Panc1 (cell line): Measurements from ENCODE around the gene THG1L. TPM values are rescaled to one million over a fixed set of nuclear protein-coding genes. Genes with fewer than 3 reads are reported as not detected.

ENCODE experiments used
- ATAC-seq: fragments of 200-7000 bp; cut with Tn5 transposase; 2 replicates; pipeline ENCODE4 v1.9.1; 2020; ENCODE audit warnings: mild to moderate bottlenecking, moderate library complexity
- BruUV-seq: library from RNA; stranded (reverse); fragments of 400-500 nt; replicated peaks from 2 replicates; lab custom pipeline; 2021; lab: Mats Ljungman, UMichigan
- CTCF ChIA-PET: fragments of 300-600 bp; sonication (Branson Sonifier 250); formaldehyde crosslinking; loops from one replicate; lab custom pipeline; 2022; ENCODE audit warnings: antibody characterized with exemption; lab: Charles Lee
- POLR2A ChIA-PET: fragments of 300-600 bp; sonication (Branson Sonifier 250); formaldehyde crosslinking; loops from one replicate; lab custom pipeline; 2022; ENCODE audit warnings: antibody characterized with exemption; lab: Charles Lee
- DNase-seq: peaks from one replicate; pipeline ENCODE4 v3.0.0-alpha.2; 2010; ENCODE audit warnings: low read depth, low spot score
- H3K27ac ChIP-seq: 2 replicates; pipeline ENCODE4 v1.5.1; 2011; ENCODE audit warnings: mild to moderate bottlenecking, low read length, inconsistent platforms
- H3K27me3 ChIP-seq: fragments of 200-500 bp; sonication (Bioruptor generic); 2 replicates; pipeline ENCODE4 v1.6.0; 2014; ENCODE audit warnings: low read length, inconsistent platforms; ENCODE audit not compliant: control insufficient read depth, insufficient read depth
- H3K36me3 ChIP-seq: fragments of 200-500 bp; sonication (Bioruptor generic); 2 replicates; pipeline ENCODE4 v1.5.1; 2014; ENCODE audit warnings: inconsistent platforms, mild to moderate bottlenecking, low read length, moderate library complexity; ENCODE audit not compliant: control insufficient read depth, insufficient read depth
- H3K4me1 ChIP-seq: 2 replicates; pipeline ENCODE4 v1.5.1; 2011; ENCODE audit warnings: inconsistent platforms, mild to moderate bottlenecking, low read length, moderate library complexity; ENCODE audit not compliant: control insufficient read depth, insufficient read depth
- H3K4me3 ChIP-seq, 2 experiments: 2 replicates each; pipeline ENCODE4 v1.5.1; 2011 to 2012; ENCODE audit warnings: low read depth in 2 of 2, low read length in 2 of 2, mild to moderate bottlenecking in 2 of 2, inconsistent platforms in 1 of 2, moderate library complexity in 1 of 2
- H3K9me3 ChIP-seq: fragments of 200-500 bp; sonication (Bioruptor generic); 2 replicates; pipeline ENCODE4 v1.5.1; 2014; ENCODE audit warnings: low read depth, mild to moderate bottlenecking, inconsistent platforms, low read length, moderate library complexity; ENCODE audit not compliant: control insufficient read depth, insufficient read depth
- CTCF ChIP-seq: fragments of 450-650 bp; IDR thresholded peaks from 2 replicates; pipeline ENCODE4 v1.5.1; 2017; ENCODE audit warnings: mild to moderate bottlenecking
- POLR2AphosphoS5 ChIP-seq: IDR thresholded peaks from 2 replicates; pipeline ENCODE4 v1.6.1; 2012; ENCODE audit warnings: mild to moderate bottlenecking, low read depth, low read length, moderate library complexity
- SIN3A ChIP-seq: IDR thresholded peaks from 2 replicates; pipeline ENCODE4 v1.6.1; 2012; ENCODE audit warnings: low read depth, mild to moderate bottlenecking, low read length, moderate library complexity, borderline replicate concordance; ENCODE audit not compliant: insufficient read depth
- TCF7L2 ChIP-seq: IDR thresholded peaks from 2 replicates; pipeline ENCODE4 v1.6.1; 2011; ENCODE audit warnings: mild to moderate bottlenecking, low read depth, low read length, inconsistent platforms
- in situ Hi-C: cut with HindIII; loops from 2 replicates; pipeline ENCODE4 v1.10.0; 2016; ENCODE audit warnings: low sequenced_read_pairs, low pct_unique_long_range_greater_than_20kb
- intact Hi-C: fragments of 100-400 bp; cut with micrococcal nuclease; formaldehyde crosslinking; loops from one replicate; pipeline ENCODE4 v1.10.0; 2022; ENCODE audit not compliant: unreplicated experiment
- total RNA-seq: library from RNA; stranded (reverse); gene quantifications from one replicate; pipeline ENCODE4 v1.2.1, GENCODE V29; 2021; ENCODE audit not compliant: unreplicated experiment
- TF ChIP-seq, protein P1 (sequence below), 2 experiments: IDR thresholded peaks; 2 replicates each; pipeline ENCODE4 v1.6.1; 2011 to 2012; ENCODE audit warnings: low read depth in 2 of 2, control low read depth in 1 of 2, low read length in 1 of 2, mild to moderate bottlenecking in 1 of 2, moderate library complexity in 1 of 2; ENCODE audit not compliant: insufficient read depth in 1 of 2

The THG1L gene
- total RNA-seq, 1 experiment from 2014 or later, result 15.4 TPM

- no peak overlapping the region for H3K27ac ChIP-seq
- H3K4me1 ChIP-seq, result no peaks in the 10 kb centered on the region
- ATAC-seq (no peak), DNase-seq (no peak)
- peaks cover 21% of the 10 kb centered on the region for H3K36me3 ChIP-seq
- H3K9me3 ChIP-seq, result no peaks in the 10 kb centered on the region
- H3K4me3 ChIP-seq, result no peak overlapping the region
- TF ChIP-seq SIN3A (no peak), CTCF (no peak), POLR2AphosphoS5 (no peak), TCF7L2 (no peak)
- TF ChIP-seq, protein P1, sequence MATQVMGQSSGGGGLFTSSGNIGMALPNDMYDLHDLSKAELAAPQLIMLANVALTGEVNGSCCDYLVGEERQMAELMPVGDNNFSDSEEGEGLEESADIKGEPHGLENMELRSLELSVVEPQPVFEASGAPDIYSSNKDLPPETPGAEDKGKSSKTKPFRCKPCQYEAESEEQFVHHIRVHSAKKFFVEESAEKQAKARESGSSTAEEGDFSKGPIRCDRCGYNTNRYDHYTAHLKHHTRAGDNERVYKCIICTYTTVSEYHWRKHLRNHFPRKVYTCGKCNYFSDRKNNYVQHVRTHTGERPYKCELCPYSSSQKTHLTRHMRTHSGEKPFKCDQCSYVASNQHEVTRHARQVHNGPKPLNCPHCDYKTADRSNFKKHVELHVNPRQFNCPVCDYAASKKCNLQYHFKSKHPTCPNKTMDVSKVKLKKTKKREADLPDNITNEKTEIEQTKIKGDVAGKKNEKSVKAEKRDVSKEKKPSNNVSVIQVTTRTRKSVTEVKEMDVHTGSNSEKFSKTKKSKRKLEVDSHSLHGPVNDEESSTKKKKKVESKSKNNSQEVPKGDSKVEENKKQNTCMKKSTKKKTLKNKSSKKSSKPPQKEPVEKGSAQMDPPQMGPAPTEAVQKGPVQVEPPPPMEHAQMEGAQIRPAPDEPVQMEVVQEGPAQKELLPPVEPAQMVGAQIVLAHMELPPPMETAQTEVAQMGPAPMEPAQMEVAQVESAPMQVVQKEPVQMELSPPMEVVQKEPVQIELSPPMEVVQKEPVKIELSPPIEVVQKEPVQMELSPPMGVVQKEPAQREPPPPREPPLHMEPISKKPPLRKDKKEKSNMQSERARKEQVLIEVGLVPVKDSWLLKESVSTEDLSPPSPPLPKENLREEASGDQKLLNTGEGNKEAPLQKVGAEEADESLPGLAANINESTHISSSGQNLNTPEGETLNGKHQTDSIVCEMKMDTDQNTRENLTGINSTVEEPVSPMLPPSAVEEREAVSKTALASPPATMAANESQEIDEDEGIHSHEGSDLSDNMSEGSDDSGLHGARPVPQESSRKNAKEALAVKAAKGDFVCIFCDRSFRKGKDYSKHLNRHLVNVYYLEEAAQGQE (IDR thresholded peaks at IDR 0.05; ENCODE audit: insufficient read depth in 1 of 2, low read depth in 2 of 2, low read length in 1 of 2), result no peak
- intact Hi-C loops, result no loop called here
- ChIA-PET POLR2A (no interaction called here), CTCF (no interaction called here)
- in situ Hi-C loops, result no loop called here
- no peaks in the 10 kb centered on the region for H3K27me3 ChIP-seq
- no TSS peak for BruUV-seq
Measured at GRCh38 chr5:157785801-157786200, 54.6 kb downstream of the THG1L start.

Other genes with a start within 250 kb of the THG1L start
- gene ADAM19, start 155.6 kb upstream of the THG1L start, total RNA-seq, result 3.5 TPM
- gene SOX30, start 79.0 kb upstream of the THG1L start, total RNA-seq, result not detected
- gene C5orf52, start 59.9 kb upstream of the THG1L start, total RNA-seq, result not detected
- gene LSM11, start 12.3 kb downstream of the THG1L start, total RNA-seq, result 1.6 TPM
- 81.6 TPM for gene CLINT1, start 127.7 kb downstream of the THG1L start, total RNA-seq